Small intestine (tissue), 16 donors: ENCODE results near the gene OSTF1. TPM values are rescaled to one million over a fixed set of nuclear protein-coding genes. Genes with fewer than 3 reads are reported as not detected.

Source experiments
- DNase-seq, 2 donors: peaks; one replicate each; pipeline versions ENCODE4 v3.0.0 to v3.0.0-alpha.2; 2013
- FAIRE-seq: peaks from 2 replicates; lab custom pipeline; 2012; peaks lifted over from hg19 to GRCh38; lab: Jason Lieb, UNC
- H3K27ac ChIP-seq, 3 donors: one replicate each; pipeline ENCODE4 v1.5.1; 2013; ENCODE audit warnings: low read length in 2 of 3, mild to moderate bottlenecking in 2 of 3, control low read depth in 1 of 3, inconsistent platforms in 1 of 3, low read depth in 1 of 3, moderate library complexity in 1 of 3
- H3K27me3 ChIP-seq, 3 donors: one replicate each; pipeline ENCODE4 v1.6.1; 2013; ENCODE audit warnings: low read length in 3 of 3, inconsistent platforms in 1 of 3; ENCODE audit not compliant: control insufficient read depth in 3 of 3, insufficient read depth in 3 of 3
- H3K36me3 ChIP-seq, 3 donors: one replicate each; pipeline ENCODE4 v1.6.1; 2013; ENCODE audit warnings: low read length in 3 of 3, inconsistent platforms in 1 of 3, low read depth in 1 of 3, mild to moderate bottlenecking in 1 of 3, moderate library complexity in 1 of 3; ENCODE audit not compliant: control insufficient read depth in 3 of 3, insufficient read depth in 2 of 3
- H3K4me1 ChIP-seq, 3 donors: one replicate each; pipeline ENCODE4 v1.6.1; 2013; ENCODE audit warnings: low read length in 2 of 3, inconsistent platforms in 1 of 3, low read depth in 1 of 3, mild to moderate bottlenecking in 1 of 3, moderate library complexity in 1 of 3; ENCODE audit not compliant: control insufficient read depth in 3 of 3, insufficient read depth in 2 of 3
- H3K4me3 ChIP-seq, 3 donors: one replicate each; pipeline ENCODE4 v1.5.1; 2013; ENCODE audit warnings: low read length in 3 of 3, control low read depth in 1 of 3, inconsistent platforms in 1 of 3, low read depth in 1 of 3, mild to moderate bottlenecking in 1 of 3, moderate library complexity in 1 of 3
- H3K9me3 ChIP-seq, 2 donors: one replicate each; pipeline ENCODE4 v1.6.1; 2013; ENCODE audit warnings: low read depth in 1 of 2, low read length in 1 of 2; ENCODE audit not compliant: control insufficient read depth in 2 of 2, insufficient read depth in 1 of 2
- WGBS, 3 donors: extraction: QIAGEN DNeasy Blood & Tissue Kit; methylation state at CpG; one replicate each; pipeline ENCODE4 v1.1.7; 2013; 5-methylcytosine and 5-hydroxymethylcytosine counted together
- long read RNA-seq, 10 donors: transcript quantifications; one replicate each; lab custom pipeline, GENCODE V29; 2026
- polyA plus RNA-seq, 4 donors: library from polyadenylated mRNA; stranded (reverse) in 3 of 4; unstranded in 1 of 4; fragments of 200-250 nt in 3 of 4; fragments of 120-200 nt in 1 of 4; gene quantifications; one replicate each; pipeline versions ENCODE4 v1.2.1 to v1.2.3, GENCODE V29; 2013
- donor health status: healthy with polysubstance abuse.
- donor health status: control.
- donor health status: control.
- donor health status: Bipolar disorder and iron deficiency.
- donor health status: healthy.

The OSTF1 gene
- 10 to 100 TPM; 37.0 to 48.9 (median 43.5) TPM for polyA plus RNA-seq
- long read RNA-seq, donor 1, transcript OSTF1-201 (10 exons, 1,319 nt), result major isoform, 38 of 38 reads
- long read RNA-seq, donor 1, partial matches to known transcripts, result 0 of 38 reads
- long read RNA-seq, donor 1, other reads (novel, unspliced or antisense), result 0 of 38 reads
- long read RNA-seq, donor 2, transcript OSTF1-201 (10 exons, 1,319 nt), result major isoform, 15 of 15 reads
- long read RNA-seq, donor 2, partial matches to known transcripts, result 0 of 15 reads
- long read RNA-seq, donor 2, other reads (novel, unspliced or antisense), result 0 of 15 reads
- long read RNA-seq, donor 3, transcript OSTF1-201 (10 exons, 1,319 nt), result major isoform, 7 of 7 reads
- long read RNA-seq, donor 3, partial matches to known transcripts, result 0 of 7 reads
- long read RNA-seq, donor 3, other reads (novel, unspliced or antisense), result 0 of 7 reads
- long read RNA-seq, donor 4, partial matches to known transcripts, result 0 of 2 reads
- long read RNA-seq, donor 4, other reads (novel, unspliced or antisense), result 0 of 2 reads
- long read RNA-seq, donor 5, partial matches to known transcripts, result 0 of 4 reads
- long read RNA-seq, donor 5, other reads (novel, unspliced or antisense), result 0 of 4 reads
- long read RNA-seq, donor 6, transcript OSTF1-201 (10 exons, 1,319 nt), result major isoform, 6 of 6 reads
- long read RNA-seq, donor 6, partial matches to known transcripts, result 0 of 6 reads
- long read RNA-seq, donor 6, other reads (novel, unspliced or antisense), result 0 of 6 reads
- long read RNA-seq, donor 7, transcript OSTF1-201 (10 exons, 1,319 nt), result major isoform, 11 of 11 reads
- long read RNA-seq, donor 7, partial matches to known transcripts, result 0 of 11 reads
- long read RNA-seq, donor 7, other reads (novel, unspliced or antisense), result 0 of 11 reads
- long read RNA-seq, donor 8, partial matches to known transcripts, result 0 of 1 reads
- long read RNA-seq, donor 8, other reads (novel, unspliced or antisense), result 0 of 1 reads
- long read RNA-seq, donor 9, partial matches to known transcripts, result 0 of 1 reads
- long read RNA-seq, donor 9, other reads (novel, unspliced or antisense), result 0 of 1 reads
- long read RNA-seq, donor 10, transcript OSTF1-201 (10 exons, 1,319 nt), result major isoform, 13 of 13 reads
- long read RNA-seq, donor 10, partial matches to known transcripts, result 0 of 13 reads
- long read RNA-seq, donor 10, other reads (novel, unspliced or antisense), result 0 of 13 reads

- DNase-seq, result peak; percentile 97 to 99
- FAIRE-seq, result no peak
- Histone ChIP-seq H3K4me3 (peak within 1 kb of the TSS; percentile 77 to 96 (median 86)), H3K27me3 (no peaks in the 10 kb centered on the region), H3K4me1 (peaks cover 4 to 24% (median 19%) of the 10 kb centered on the region in 3 donors), H3K36me3 (peaks cover 0 to 3% (median 0%) of the 10 kb centered on the region in 3 donors), H3K27ac (peak within 1 kb of the TSS; percentile 96 to 100 (median 99)), H3K9me3 (no peaks in the 10 kb centered on the region)
- WGBS, 3 donors, result 0 to 1% (median 1%) methylated on average over 81 to 93 of the region's 93 CpGs
Observed at GRCh38 chr9:75087824-75088645, at the start of gene OSTF1, which contains the start of gene NMRK1. Gene OSTF1, plus strand, starts transcription at chr9:75088514. Its CDS starts 179 bp downstream, at chr9:75088693. Gene NMRK1, minus strand, starts transcription at chr9:75088155. Its CDS starts 5,040 bp downstream, at chr9:75083115.

GRCh38 chr9:75039009-75039408, 49.3 kb upstream of the OSTF1 start:
- Histone ChIP-seq H3K4me1 (no peaks in the 10 kb centered on the region), H3K4me3 (no peak overlapping the region), H3K9me3 (no peaks in the 10 kb centered on the region), H3K27me3 (no peaks in the 10 kb centered on the region), H3K36me3 (no peaks in the 10 kb centered on the region), H3K27ac (no peak overlapping the region)
- DNase-seq (no peak), FAIRE-seq (no peak)
- 80 to 93% (median 89%) methylated on average over 3 of the region's 3 CpGs for WGBS, 3 donors

GRCh38 chr9:75039801-75040200, 48.5 kb upstream of the OSTF1 start:
- no peak overlapping the region for H3K4me3 ChIP-seq
- WGBS, 3 donors, result 79 to 88% (median 86%) methylated on average over 3 of the region's 3 CpGs
- H3K27ac ChIP-seq, result no peak overlapping the region
- DNase-seq, result no peak
- no peaks in the 10 kb centered on the region for H3K9me3 ChIP-seq
- H3K4me1 ChIP-seq, result no peaks in the 10 kb centered on the region
- H3K27me3 ChIP-seq, result no peaks in the 10 kb centered on the region
- H3K36me3 ChIP-seq, result no peaks in the 10 kb centered on the region
- FAIRE-seq, result no peak

GRCh38 chr9:75041041-75041440, 47.3 kb upstream of the OSTF1 start:
- Histone ChIP-seq H3K4me3 (no peak overlapping the region), H3K27ac (no peak overlapping the region), H3K9me3 (no peaks in the 10 kb centered on the region), H3K27me3 (no peaks in the 10 kb centered on the region), H3K4me1 (no peaks in the 10 kb centered on the region), H3K36me3 (no peaks in the 10 kb centered on the region)
- no peak for FAIRE-seq
- DNase-seq, result no peak
- 65 to 79% (median 71%) methylated on average over 1 of the region's 1 CpG for WGBS, 3 donors

DNA sequence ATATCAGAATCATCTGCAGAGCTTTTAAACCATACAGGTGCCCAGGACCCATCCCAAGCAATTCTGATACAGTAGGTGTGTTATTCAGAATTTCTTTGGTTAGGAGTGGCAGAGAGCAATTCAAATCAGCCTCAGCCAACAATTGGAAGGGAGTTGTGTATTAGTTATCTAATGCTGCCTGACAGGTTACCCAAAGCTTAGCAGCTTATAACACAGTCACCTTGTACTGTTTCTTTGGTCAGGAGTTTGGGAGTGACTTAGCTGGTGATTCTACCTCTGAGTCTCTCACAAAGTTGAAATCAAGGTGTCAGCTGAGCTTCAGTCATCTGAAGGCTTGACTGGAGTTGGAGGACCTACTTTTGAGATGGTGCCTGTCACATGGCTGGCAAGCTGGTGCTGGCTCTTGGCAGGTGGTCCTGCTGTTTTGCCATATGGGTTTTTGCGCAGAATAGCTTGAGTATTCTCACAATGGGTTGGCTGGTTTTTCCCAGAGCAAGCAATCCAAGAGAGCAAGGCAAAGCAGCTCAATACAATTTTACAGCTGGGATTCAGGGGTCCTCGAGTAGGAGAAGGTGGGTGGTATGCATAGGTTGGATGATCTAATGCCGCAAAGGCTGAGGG, 41.5 kb upstream of the OSTF1 start:
- Histone ChIP-seq H3K4me1 (no peaks in the 10 kb centered on the region), H3K27me3 (peaks cover 0 to 2% (median 0%) of the 10 kb centered on the region in 3 donors), H3K9me3 (no peaks in the 10 kb centered on the region), H3K4me3 (no peak overlapping the region), H3K36me3 (no peaks in the 10 kb centered on the region), H3K27ac (no peak overlapping the region)
- FAIRE-seq (no peak), DNase-seq (no peak)
- WGBS, 3 donors, result 85 to 92% (median 88%) methylated on average over 3 of the region's 3 CpGs

DNA sequence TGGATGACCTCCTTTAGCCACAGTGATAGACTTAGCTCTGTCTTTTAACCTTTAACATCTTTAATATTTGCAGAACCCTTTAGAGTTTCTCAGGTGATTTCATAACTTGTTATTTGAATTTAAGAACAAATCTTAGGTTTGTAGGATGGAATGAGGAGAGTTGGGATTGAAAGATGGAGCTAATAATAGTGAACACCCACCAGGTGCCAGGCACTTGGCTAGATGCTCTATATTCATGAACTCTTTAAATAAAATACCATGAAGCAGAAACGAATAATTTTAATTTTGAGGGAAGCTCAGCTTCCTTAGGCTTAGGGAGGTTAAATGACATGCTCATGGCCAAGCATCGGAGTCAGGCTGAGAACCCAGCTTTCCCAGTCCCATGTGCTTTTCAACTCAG, 40.8 kb upstream of the OSTF1 start:
- Histone ChIP-seq H3K9me3 (no peaks in the 10 kb centered on the region), H3K36me3 (no peaks in the 10 kb centered on the region), H3K27ac (no peak overlapping the region), H3K27me3 (peaks cover 0 to 2% (median 0%) of the 10 kb centered on the region in 3 donors), H3K4me3 (no peak overlapping the region), H3K4me1 (no peaks in the 10 kb centered on the region)
- FAIRE-seq (no peak), DNase-seq (no peak)
- 44 to 50% (median 48%) methylated on average over 2 of the region's 2 CpGs for WGBS, 3 donors

- Histone ChIP-seq H3K9me3 (peaks cover 0 to 10% of the 10 kb centered on the region in 2 donors), H3K27me3 (peaks cover 0 to 2% (median 0%) of the 10 kb centered on the region in 3 donors), H3K36me3 (no peaks in the 10 kb centered on the region), H3K27ac (no peak overlapping the region), H3K4me1 (no peaks in the 10 kb centered on the region), H3K4me3 (no peak overlapping the region)
- FAIRE-seq (no peak), DNase-seq (no peak)
Observed at GRCh38 chr9:75051285-75051684, 37.0 kb upstream of the OSTF1 start.
